ENCODE measurements around the gene HSF2. TPM values are rescaled to one million over a fixed set of nuclear protein-coding genes. Genes with fewer than 3 reads are reported as not detected.
"Not testable (repeated sequence)": the region's sequence is repeated elsewhere in the genome, so short reads cannot be mapped to it uniquely, and the experiment has no call there.

Gene HSF2
- total and polyA plus RNA-seq, 11 donors, result 13.1 to 38.7 (median 23.1) TPM

DNA sequence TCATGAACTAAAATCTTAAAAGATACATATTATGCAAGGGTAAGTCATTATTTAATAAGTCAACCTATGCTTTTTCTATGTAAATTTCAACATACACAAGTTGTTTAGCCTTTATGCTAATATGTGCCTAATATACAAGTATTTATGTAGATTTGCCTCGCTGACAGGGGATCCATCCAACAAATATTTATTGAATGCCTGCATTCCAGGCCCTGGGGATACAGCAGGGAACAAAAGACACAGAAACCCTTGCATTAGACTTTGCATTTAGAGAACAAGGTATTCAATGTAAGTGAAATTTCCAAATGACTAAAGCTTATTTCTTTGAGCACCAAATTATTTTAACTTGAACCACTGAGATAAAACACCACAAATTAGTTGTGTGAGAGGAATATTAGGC is 53.1 kb downstream of the HSF2 start:
- 54 to 70% (median 63%) methylated on average over 1 of the region's 1 CpG for WGBS, 4 donors
- no peak for ATAC-seq

DNA sequence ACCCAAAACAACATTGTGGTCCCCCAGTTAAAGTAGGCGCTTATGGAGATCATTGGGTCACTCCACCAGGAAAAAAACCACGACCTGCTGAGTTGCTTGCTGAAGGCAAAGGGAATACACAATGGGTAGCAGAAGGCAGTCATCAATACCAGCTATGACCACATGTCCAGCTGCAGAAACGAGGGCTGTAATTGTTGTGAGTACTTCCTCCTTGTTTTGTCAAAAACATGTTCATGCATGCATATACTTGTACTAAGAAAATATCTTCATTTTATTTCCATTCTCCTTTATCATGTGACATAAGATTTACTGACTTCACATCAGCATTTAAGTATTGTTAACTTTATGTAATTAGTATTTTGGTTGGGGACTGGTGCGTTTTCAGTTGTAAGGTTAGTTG is 55.2 kb downstream of the HSF2 start:
- intact Hi-C loops (cut with DNase I), result loop anchor here in 1 of 10 donors (5.0 kb wide), 1 partner anchor 32 kb away; no protein-coding TSS in a partner anchor
- Histone ChIP-seq H3K4me3 (no peak overlapping the region), H3K27me3 (no peaks in the 10 kb centered on the region), H3K36me3 (peaks cover 0 to 88% (median 87%) of the 10 kb centered on the region in 9 donors), H3K4me1 (peaks cover 0 to 40% (median 27%) of the 10 kb centered on the region in 12 donors), H3K9me3 (no peaks in the 10 kb centered on the region), H3K27ac (no peak overlapping the region)
- WGBS, 4 donors, result 83 to 88% (median 86%) methylated on average over 4 of the region's 4 CpGs
- DNase-seq, result no peak
- no peak for ATAC-seq
- TF ChIP-seq, protein P1, sequence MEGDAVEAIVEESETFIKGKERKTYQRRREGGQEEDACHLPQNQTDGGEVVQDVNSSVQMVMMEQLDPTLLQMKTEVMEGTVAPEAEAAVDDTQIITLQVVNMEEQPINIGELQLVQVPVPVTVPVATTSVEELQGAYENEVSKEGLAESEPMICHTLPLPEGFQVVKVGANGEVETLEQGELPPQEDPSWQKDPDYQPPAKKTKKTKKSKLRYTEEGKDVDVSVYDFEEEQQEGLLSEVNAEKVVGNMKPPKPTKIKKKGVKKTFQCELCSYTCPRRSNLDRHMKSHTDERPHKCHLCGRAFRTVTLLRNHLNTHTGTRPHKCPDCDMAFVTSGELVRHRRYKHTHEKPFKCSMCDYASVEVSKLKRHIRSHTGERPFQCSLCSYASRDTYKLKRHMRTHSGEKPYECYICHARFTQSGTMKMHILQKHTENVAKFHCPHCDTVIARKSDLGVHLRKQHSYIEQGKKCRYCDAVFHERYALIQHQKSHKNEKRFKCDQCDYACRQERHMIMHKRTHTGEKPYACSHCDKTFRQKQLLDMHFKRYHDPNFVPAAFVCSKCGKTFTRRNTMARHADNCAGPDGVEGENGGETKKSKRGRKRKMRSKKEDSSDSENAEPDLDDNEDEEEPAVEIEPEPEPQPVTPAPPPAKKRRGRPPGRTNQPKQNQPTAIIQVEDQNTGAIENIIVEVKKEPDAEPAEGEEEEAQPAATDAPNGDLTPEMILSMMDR (IDR thresholded peaks at IDR 0.05), result no peak
- TF ChIP-seq POLR2A (IDR thresholded peaks at IDR 0.05), result no peak

More for the DNA sequence above, 53.1 kb downstream of the HSF2 start:
- no peak overlapping the region for H3K4me3 ChIP-seq
- no peaks in the 10 kb centered on the region for H3K9me3 ChIP-seq
- H3K27ac ChIP-seq, result no peak overlapping the region
- peaks cover 0 to 20% (median 7%) of the 10 kb centered on the region in 12 donors for H3K4me1 ChIP-seq
- no peaks in the 10 kb centered on the region for H3K27me3 ChIP-seq
- intact Hi-C loops (cut with DNase I), result no loop called here
- DNase-seq, result no peak
- peaks cover 0 to 100% (median 99%) of the 10 kb centered on the region in 9 donors for H3K36me3 ChIP-seq
- no peak for TF ChIP-seq POLR2A (IDR thresholded peaks at IDR 0.05)
- TF ChIP-seq, protein P1 (IDR thresholded peaks at IDR 0.05), result no peak

DNA sequence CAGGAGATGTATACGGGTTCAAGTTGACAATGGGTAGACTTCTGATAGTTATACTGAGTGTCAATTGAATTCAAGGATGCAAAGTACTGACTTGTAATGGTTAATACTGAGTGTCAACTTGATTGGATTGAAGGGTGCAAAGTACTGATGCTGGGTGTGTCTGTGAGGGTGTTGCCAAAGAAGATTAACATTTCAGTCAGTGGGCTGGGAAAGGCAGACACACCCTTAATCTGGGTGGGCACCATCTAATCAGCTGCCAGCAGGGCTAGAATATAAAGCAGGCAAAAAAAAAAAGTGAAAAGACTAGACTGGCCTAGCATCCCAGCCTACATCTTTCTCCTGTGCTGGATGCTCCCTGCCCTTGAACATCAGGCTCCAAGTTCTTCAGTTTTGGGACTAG is 55.7 kb downstream of the HSF2 start:
- H3K36me3 ChIP-seq, result peaks cover 0 to 84% (median 82%) of the 10 kb centered on the region in 9 donors
- ATAC-seq, DNase-seq, H3K4me3 ChIP-seq, H3K9me3 ChIP-seq, H3K27ac ChIP-seq, H3K27me3 ChIP-seq: not testable (repeated sequence)
- peaks cover 0 to 44% (median 31%) of the 10 kb centered on the region in 12 donors for H3K4me1 ChIP-seq
- intact Hi-C loops (cut with DNase I), result loop anchor here in 1 of 10 donors (5.0 kb wide), 1 partner anchor 33 kb away; no protein-coding TSS in a partner anchor
- 91 to 96% (median 94%) methylated on average over 1 of the region's 1 CpG for WGBS, 4 donors

DNA sequence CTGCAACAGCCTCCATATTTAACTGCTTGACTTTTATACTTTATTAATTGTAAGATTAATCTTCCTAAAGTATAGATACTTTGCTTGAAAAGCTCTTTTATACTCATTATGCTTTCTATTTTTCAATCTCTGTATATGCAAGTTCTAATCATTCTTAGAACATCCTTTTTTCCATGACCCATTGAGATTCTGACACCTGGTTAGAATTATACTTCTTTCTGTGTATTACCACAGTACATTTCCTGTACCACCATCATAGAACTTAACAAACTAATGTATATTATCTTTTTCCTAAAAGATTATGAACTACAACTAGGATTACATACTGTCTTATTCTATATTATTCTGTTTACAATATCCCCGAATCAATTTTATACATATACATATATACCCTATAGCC is 58.6 kb downstream of the HSF2 start:
- Histone ChIP-seq H3K36me3 (peaks cover 0 to 54% (median 52%) of the 10 kb centered on the region in 9 donors), H3K4me3 (no peak overlapping the region), H3K9me3 (no peaks in the 10 kb centered on the region), H3K27me3 (no peaks in the 10 kb centered on the region), H3K4me1 (peaks cover 0 to 70% (median 56%) of the 10 kb centered on the region in 12 donors), H3K27ac (no peak overlapping the region)
- intact Hi-C loops (cut with DNase I), result loop anchor here in 1 of 10 donors (5.0 kb wide), 1 partner anchor 36 kb away; no protein-coding TSS in a partner anchor
- no peak for DNase-seq
- 92 to 97% (median 96%) methylated on average over 1 of the region's 1 CpG for WGBS, 4 donors
- no peak for TF ChIP-seq POLR2A (IDR thresholded peaks at IDR 0.05)
- TF ChIP-seq, protein P1 (IDR thresholded peaks at IDR 0.05), result no peak
- ATAC-seq, result no peak

DNA sequence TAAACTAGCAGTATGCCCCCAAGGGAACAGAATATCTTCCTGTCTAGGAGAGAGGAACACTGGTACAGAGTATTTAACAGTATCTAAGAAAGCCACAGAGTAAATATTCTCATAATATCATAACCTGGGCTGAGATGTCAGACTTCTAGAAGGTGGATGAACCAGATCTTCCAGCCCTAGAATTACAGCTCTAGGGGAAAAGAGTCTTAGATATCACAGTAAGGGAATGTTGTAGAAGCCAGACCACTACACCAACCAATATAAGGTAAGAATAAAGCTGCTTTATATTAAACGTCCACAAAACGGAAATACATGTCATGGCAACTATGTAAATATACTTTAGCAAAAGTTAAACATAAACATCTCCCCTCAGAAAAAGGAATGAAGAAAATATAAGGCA is 59.8 kb downstream of the HSF2 start:
- no peak for TF ChIP-seq POLR2A (IDR thresholded peaks at IDR 0.05)
- TF ChIP-seq, protein P1 (IDR thresholded peaks at IDR 0.05), result no peak
- Histone ChIP-seq H3K4me1 (peaks cover 0 to 80% (median 65%) of the 10 kb centered on the region in 12 donors), H3K4me3 (no peak overlapping the region), H3K27ac (no peak overlapping the region), H3K27me3 (no peaks in the 10 kb centered on the region), H3K36me3 (peaks cover 0 to 43% (median 42%) of the 10 kb centered on the region in 9 donors), H3K9me3 (no peaks in the 10 kb centered on the region)
- ATAC-seq, result no peak
- intact Hi-C loops (cut with DNase I), result loop anchor here in 1 of 10 donors (5.0 kb wide), 1 partner anchor 37 kb away; no protein-coding TSS in a partner anchor
- no peak for DNase-seq
- 39 to 63% (median 42%) methylated on average over 2 of the region's 2 CpGs for WGBS, 4 donors

DNA sequence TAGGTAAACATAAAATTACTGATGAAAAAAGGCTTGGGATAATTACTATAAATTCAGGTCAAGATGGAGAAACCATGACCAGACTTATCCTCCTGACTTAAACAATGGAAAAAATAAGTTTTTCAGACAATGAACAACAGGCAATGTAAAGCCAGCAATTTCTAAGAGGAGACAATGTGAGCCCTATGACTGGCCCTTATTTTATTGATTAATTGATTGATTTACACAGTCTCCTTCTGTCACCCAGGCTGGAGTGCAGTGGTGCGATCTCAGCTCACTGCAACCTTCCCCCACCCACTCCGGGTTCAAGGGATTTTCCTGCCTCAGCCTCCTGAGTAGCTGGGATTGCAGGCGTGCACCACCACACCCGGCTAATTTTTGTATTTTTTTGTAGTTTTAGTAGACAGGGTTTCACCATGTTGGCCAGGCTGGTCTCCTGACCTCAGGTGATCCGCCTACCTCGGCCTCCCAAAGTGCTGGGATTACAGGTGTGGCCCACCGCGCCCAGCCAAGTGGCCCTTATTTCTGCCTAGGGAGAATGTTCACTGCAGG is 60.5 kb downstream of the HSF2 start:
- H3K27me3 ChIP-seq, H3K9me3 ChIP-seq, DNase-seq, H3K4me3 ChIP-seq, H3K27ac ChIP-seq: not testable (repeated sequence)
- ATAC-seq, result peak in 1 of 4 donors; percentile 18
- Histone ChIP-seq H3K4me1 (peaks cover 0 to 87% (median 69%) of the 10 kb centered on the region in 12 donors), H3K36me3 (peaks cover 0 to 42% (median 35%) of the 10 kb centered on the region in 9 donors)
- WGBS, 4 donors, result 96 to 98% (median 97%) methylated on average over 8 of the region's 8 CpGs
- intact Hi-C loops (cut with DNase I), result loop anchor here in 2 of 10 donors (5.0 to 10.0 kb wide), 2 partner anchors 38 to 55 kb away; no protein-coding TSS in a partner anchor

Data from heart left ventricle (tissue), 16 donors.